SIG-M5 treated with dmso at 0.1 percent for 504 hours (cell line): ENCODE data around the gene NETO2.
"Not testable (repeated sequence)": the region's sequence is repeated elsewhere in the genome, so short reads cannot be mapped to it uniquely, and the experiment has no call there.

Experiments
- DNase-seq: peaks from one replicate; lab custom pipeline; 2025; ENCODE audit not compliant: unreplicated experiment; lab: John Stamatoyannopoulos, UW

The NETO2 gene

GRCh38 chr16:47143677-47144558 is at the start of gene NETO2:
Gene NETO2 (minus strand): TSS chr16:47143945. CDS start chr16:47143612, 333 bp downstream.
- peak; percentile 31 for DNase-seq

- no peak for DNase-seq
These were observed 38.6 kb upstream of the NETO2 start for GRCh38 chr16:47182318-47182717.

GRCh38 chr16:47181066-47181465 is 37.3 kb upstream of the NETO2 start:
- not testable (repeated sequence) for DNase-seq

GRCh38 chr16:47180073-47180472 is 36.3 kb upstream of the NETO2 start:
- DNase-seq = no peak

GRCh38 chr16:47175152-47175551 is 31.4 kb upstream of the NETO2 start:
- DNase-seq = no peak

GRCh38 chr16:47162670-47163420 is 19.1 kb upstream of the NETO2 start:
- DNase-seq = no peak

GRCh38 chr16:47161464-47161863 is 17.7 kb upstream of the NETO2 start:
- no peak for DNase-seq

GRCh38 chr16:47160422-47160821 is 16.7 kb upstream of the NETO2 start:
- no peak for DNase-seq

GRCh38 chr16:47158992-47159391 is 15.2 kb upstream of the NETO2 start:
- DNase-seq = no peak

GRCh38 chr16:47156680-47157215 is 13.0 kb upstream of the NETO2 start:
- peak; percentile 28 for DNase-seq

GRCh38 chr16:47152501-47152900 is 8.8 kb upstream of the NETO2 start:
- DNase-seq = not testable (repeated sequence)

GRCh38 chr16:47150067-47150466 is 6.3 kb upstream of the NETO2 start:
- no peak for DNase-seq

- no peak for DNase-seq
These were observed 773 bp upstream of the NETO2 start for GRCh38 chr16:47144559-47144877.

- DNase-seq = peak; percentile 58
These were observed 696 bp downstream of the NETO2 start for GRCh38 chr16:47142821-47143676.

- DNase-seq = peak; percentile 77
These were observed 1.3 kb downstream of the NETO2 start for GRCh38 chr16:47142486-47142820.

GRCh38 chr16:47141773-47142485 is 1.8 kb downstream of the NETO2 start:
- DNase-seq = peak; percentile 83

GRCh38 chr16:47140686-47141085 is 3.1 kb downstream of the NETO2 start:
- DNase-seq = no peak

GRCh38 chr16:47139561-47140185 is 4.1 kb downstream of the NETO2 start:
- no peak for DNase-seq

- DNase-seq = not testable (repeated sequence)
These were observed 5.8 kb downstream of the NETO2 start for GRCh38 chr16:47137925-47138324.
